Immature natural killer cell (primary cell): Measurements from ENCODE around the gene CHRNB1. TPM values are rescaled to one million over a fixed set of nuclear protein-coding genes. Genes with fewer than 3 reads are reported as not detected.
"Not testable (repeated sequence)": the region's sequence is repeated elsewhere in the genome, so short reads cannot be mapped to it uniquely, and the experiment has no call there.

Source experiments
- DNase-seq, 3 donors: peaks; one replicate each; pipeline ENCODE4 v3.0.0; 2022; ENCODE audit warnings: mixed read lengths in 1 of 3
- H3K27ac Mint-ChIP-seq, 6 donors: one replicate each; pipeline ENCODE4 v1.8.0; 2020; ENCODE audit warnings: mixed read lengths in 6 of 6, mild to moderate bottlenecking in 5 of 6, inconsistent platforms in 4 of 6, moderate library complexity in 3 of 6
- H3K27me3 Mint-ChIP-seq, 3 donors: one replicate each; pipeline ENCODE4 v1.8.0; 2020 to 2021; ENCODE audit warnings: low read depth in 3 of 3, mild to moderate bottlenecking in 3 of 3, mixed read lengths in 3 of 3, moderate library complexity in 3 of 3, inconsistent platforms in 1 of 3
- H3K36me3 Mint-ChIP-seq, 3 donors: one replicate each; pipeline ENCODE4 v1.8.0; 2020; ENCODE audit warnings: mixed read lengths in 3 of 3, inconsistent platforms in 2 of 3, mild to moderate bottlenecking in 2 of 3
- H3K4me1 Mint-ChIP-seq, 2 donors: one replicate each; pipeline ENCODE4 v1.8.0; 2020; ENCODE audit warnings: inconsistent platforms in 2 of 2, mild to moderate bottlenecking in 2 of 2, mixed read lengths in 2 of 2, moderate library complexity in 1 of 2
- H3K4me3 Mint-ChIP-seq, 5 donors: one replicate each; pipeline ENCODE4 v1.8.0; 2020; ENCODE audit warnings: mild to moderate bottlenecking in 5 of 5, mixed read lengths in 5 of 5, inconsistent platforms in 3 of 5, moderate library complexity in 3 of 5
- H3K9me3 Mint-ChIP-seq, 6 donors: one replicate each; pipeline ENCODE4 v1.8.0; 2020; ENCODE audit warnings: mild to moderate bottlenecking in 6 of 6, mixed read lengths in 6 of 6, inconsistent platforms in 4 of 6, moderate library complexity in 3 of 6
- polyA plus RNA-seq, 3 donors: library from polyadenylated mRNA; unstranded; fragments of 300-500 nt; fragmentation: Illumina TruSeq; gene quantifications; one replicate each; pipeline ENCODE4 v1.2.3, GENCODE V29; 2021

The CHRNB1 gene
- polyA plus RNA-seq, 3 donors from 2014 or later: 32.4 to 41.3 (median 38.5) TPM

GRCh38 chr17:7469843-7470242 lies 25.0 kb downstream of the CHRNB1 start:
- DNase-seq, H3K4me3 Mint-ChIP-seq, H3K36me3 Mint-ChIP-seq, H3K9me3 Mint-ChIP-seq, H3K27me3 Mint-ChIP-seq: not testable (repeated sequence)
- Mint-ChIP-seq H3K27ac (peak overlapping the region in 1 of 6 donors; percentile 17), H3K4me1 (peaks cover 32 to 39% of the 10 kb centered on the region in 2 donors)

GRCh38 chr17:7470457-7470973 lies 25.7 kb downstream of the CHRNB1 start:
- H3K4me1 Mint-ChIP-seq: peaks cover 38 to 41% of the 10 kb centered on the region in 2 donors
- H3K27ac Mint-ChIP-seq: peak overlapping the region in 4 of 6 donors; percentile 53 to 89 (median 72)
- H3K36me3 Mint-ChIP-seq, H3K9me3 Mint-ChIP-seq, H3K4me3 Mint-ChIP-seq, H3K27me3 Mint-ChIP-seq, DNase-seq: not testable (repeated sequence)

- peaks cover 1 to 4% (median 2%) of the 10 kb centered on the region in 3 donors for H3K27me3 Mint-ChIP-seq
- peak overlapping the region in 3 of 5 donors; percentile 26 to 45 (median 28) for H3K4me3 Mint-ChIP-seq
- H3K36me3 Mint-ChIP-seq: no peaks in the 10 kb centered on the region
- H3K27ac Mint-ChIP-seq: peak overlapping the region; percentile 58 to 91 (median 88)
- H3K4me1 Mint-ChIP-seq: peaks cover 48 to 49% of the 10 kb centered on the region in 2 donors
- no peak for DNase-seq
- H3K9me3 Mint-ChIP-seq: no peaks in the 10 kb centered on the region
These were observed 26.9 kb downstream of the CHRNB1 start for GRCh38 chr17:7471729-7472128.

- not testable (repeated sequence) for H3K36me3 Mint-ChIP-seq, DNase-seq, H3K9me3 Mint-ChIP-seq
- Mint-ChIP-seq H3K27ac (peak overlapping the region in 4 of 6 donors; percentile 28 to 99 (median 47)), H3K4me1 (peaks cover 56 to 59% of the 10 kb centered on the region in 2 donors), H3K27me3 (peaks cover 11 to 22% (median 19%) of the 10 kb centered on the region in 3 donors), H3K4me3 (peak overlapping the region in 1 of 5 donors; percentile 13)
These were observed 29.9 kb downstream of the CHRNB1 start for GRCh38 chr17:7474767-7475166.

GRCh38 chr17:7475764-7476422 lies 31.0 kb downstream of the CHRNB1 start:
- Mint-ChIP-seq H3K4me3 (peak overlapping the region; percentile 90 to 98 (median 94)), H3K4me1 (peaks cover 62 to 66% of the 10 kb centered on the region in 2 donors)
- DNase-seq: peak; percentile 38 to 53 (median 53)

GRCh38 chr17:7476494-7476893 lies 31.6 kb downstream of the CHRNB1 start:
- H3K27me3 Mint-ChIP-seq: peaks cover 18 to 26% (median 25%) of the 10 kb centered on the region in 3 donors
- peak overlapping the region; percentile 94 to 99 (median 97) for H3K27ac Mint-ChIP-seq
- no peaks in the 10 kb centered on the region for H3K9me3 Mint-ChIP-seq
- DNase-seq: no peak
- H3K4me3 Mint-ChIP-seq: peak overlapping the region; percentile 90 to 98 (median 94)
- H3K36me3 Mint-ChIP-seq: no peaks in the 10 kb centered on the region
- H3K4me1 Mint-ChIP-seq: peaks cover 60 to 63% of the 10 kb centered on the region in 2 donors

More at GRCh38 chr17:7475764-7476422, 31.0 kb downstream of the CHRNB1 start:
- H3K36me3 Mint-ChIP-seq: no peaks in the 10 kb centered on the region
- H3K9me3 Mint-ChIP-seq: no peaks in the 10 kb centered on the region
- H3K27me3 Mint-ChIP-seq: peaks cover 17 to 26% (median 24%) of the 10 kb centered on the region in 3 donors
- H3K27ac Mint-ChIP-seq: peak overlapping the region; percentile 94 to 99 (median 97)

GRCh38 chr17:7476951-7477350 lies 32.1 kb downstream of the CHRNB1 start:
- Mint-ChIP-seq H3K4me3 (peak overlapping the region; percentile 90 to 98 (median 94)), H3K36me3 (no peaks in the 10 kb centered on the region), H3K27ac (peak overlapping the region; percentile 94 to 99 (median 97)), H3K9me3 (no peaks in the 10 kb centered on the region), H3K27me3 (peaks cover 19 to 29% (median 27%) of the 10 kb centered on the region in 3 donors), H3K4me1 (peaks cover 59 to 63% of the 10 kb centered on the region in 2 donors)
- DNase-seq: no peak

GRCh38 chr17:7477392-7478275 lies 32.8 kb downstream of the CHRNB1 start:
- peak; percentile 70 to 72 (median 72) for DNase-seq
- Mint-ChIP-seq H3K4me1 (peaks cover 61 to 65% of the 10 kb centered on the region in 2 donors), H3K27ac (peak overlapping the region; percentile 94 to 99 (median 97)), H3K27me3 (peaks cover 19 to 30% (median 27%) of the 10 kb centered on the region in 3 donors), H3K9me3 (no peaks in the 10 kb centered on the region), H3K4me3 (peak overlapping the region; percentile 90 to 98 (median 94)), H3K36me3 (no peaks in the 10 kb centered on the region)

GRCh38 chr17:7478276-7479212 lies 33.7 kb downstream of the CHRNB1 start:
- H3K9me3 Mint-ChIP-seq: no peaks in the 10 kb centered on the region
- peaks cover 69 to 74% of the 10 kb centered on the region in 2 donors for H3K4me1 Mint-ChIP-seq
- peaks cover 26 to 39% (median 34%) of the 10 kb centered on the region in 3 donors for H3K27me3 Mint-ChIP-seq
- peak; percentile 79 to 85 (median 79) for DNase-seq
- H3K36me3 Mint-ChIP-seq: no peaks in the 10 kb centered on the region
- peak overlapping the region; percentile 90 to 98 (median 94) for H3K4me3 Mint-ChIP-seq
- peak overlapping the region; percentile 94 to 99 (median 97) for H3K27ac Mint-ChIP-seq

- no peaks in the 10 kb centered on the region for H3K9me3 Mint-ChIP-seq
- H3K4me1 Mint-ChIP-seq: peaks cover 67 to 78% of the 10 kb centered on the region in 2 donors
These were observed 34.6 kb downstream of the CHRNB1 start, which contains the start of gene ZBTB4 for GRCh38 chr17:7479213-7480088. Gene ZBTB4 (minus strand): TSS chr17:7479631. CDS start chr17:7466801, 12,830 bp downstream.

GRCh38 chr17:7480089-7480384 lies 35.2 kb downstream of the CHRNB1 start:
- H3K27ac Mint-ChIP-seq: peak overlapping the region; percentile 95 to 100 (median 98)
- no peak for DNase-seq

More at GRCh38 chr17:7479213-7480088, 34.6 kb downstream of the CHRNB1 start, which contains the start of gene ZBTB4:
- no peaks in the 10 kb centered on the region for H3K36me3 Mint-ChIP-seq
- H3K27me3 Mint-ChIP-seq: peaks cover 35 to 48% (median 43%) of the 10 kb centered on the region in 3 donors
- H3K27ac Mint-ChIP-seq: peak within 1 kb of the TSS; percentile 95 to 100 (median 98)
- H3K4me3 Mint-ChIP-seq: peak within 1 kb of the TSS; percentile 93 to 98 (median 95)
- DNase-seq: peak; percentile 70 to 76 (median 75)

GRCh38 chr17:7481275-7481674 lies 36.4 kb downstream of the CHRNB1 start, which contains the start of gene SLC35G6:
Gene SLC35G6 (plus strand): TSS chr17:7481446. CDS start chr17:7481517, 71 bp downstream.
- Mint-ChIP-seq H3K27ac (peak within 1 kb of the TSS; percentile 97 to 100 (median 100)), H3K4me1 (peaks cover 69 to 83% of the 10 kb centered on the region in 2 donors), H3K4me3 (peak within 1 kb of the TSS; percentile 89 to 95 (median 93)), H3K27me3 (peaks cover 42 to 57% (median 47%) of the 10 kb centered on the region in 3 donors)
- H3K36me3 Mint-ChIP-seq, DNase-seq, H3K9me3 Mint-ChIP-seq: not testable (repeated sequence)

More at GRCh38 chr17:7480089-7480384, 35.2 kb downstream of the CHRNB1 start:
- peaks cover 71 to 83% of the 10 kb centered on the region in 2 donors for H3K4me1 Mint-ChIP-seq
- no peaks in the 10 kb centered on the region for H3K36me3 Mint-ChIP-seq
- H3K4me3 Mint-ChIP-seq: peak overlapping the region; percentile 89 to 95 (median 92)
- H3K27me3 Mint-ChIP-seq: peaks cover 37 to 54% (median 49%) of the 10 kb centered on the region in 3 donors
- H3K9me3 Mint-ChIP-seq: no peaks in the 10 kb centered on the region
